ENCODE measurements around the gene ALOXE3.

The ALOXE3 gene

GRCh38 chr17:8153957-8154607, 35.8 kb upstream of the ALOXE3 start:
- DNase-seq (ENCODE audit: low read depth): peak; percentile 98
- peak overlapping the region; percentile 32 for H3K4me3 ChIP-seq (ENCODE audit: low read length)
- TF ChIP-seq, protein P1, sequence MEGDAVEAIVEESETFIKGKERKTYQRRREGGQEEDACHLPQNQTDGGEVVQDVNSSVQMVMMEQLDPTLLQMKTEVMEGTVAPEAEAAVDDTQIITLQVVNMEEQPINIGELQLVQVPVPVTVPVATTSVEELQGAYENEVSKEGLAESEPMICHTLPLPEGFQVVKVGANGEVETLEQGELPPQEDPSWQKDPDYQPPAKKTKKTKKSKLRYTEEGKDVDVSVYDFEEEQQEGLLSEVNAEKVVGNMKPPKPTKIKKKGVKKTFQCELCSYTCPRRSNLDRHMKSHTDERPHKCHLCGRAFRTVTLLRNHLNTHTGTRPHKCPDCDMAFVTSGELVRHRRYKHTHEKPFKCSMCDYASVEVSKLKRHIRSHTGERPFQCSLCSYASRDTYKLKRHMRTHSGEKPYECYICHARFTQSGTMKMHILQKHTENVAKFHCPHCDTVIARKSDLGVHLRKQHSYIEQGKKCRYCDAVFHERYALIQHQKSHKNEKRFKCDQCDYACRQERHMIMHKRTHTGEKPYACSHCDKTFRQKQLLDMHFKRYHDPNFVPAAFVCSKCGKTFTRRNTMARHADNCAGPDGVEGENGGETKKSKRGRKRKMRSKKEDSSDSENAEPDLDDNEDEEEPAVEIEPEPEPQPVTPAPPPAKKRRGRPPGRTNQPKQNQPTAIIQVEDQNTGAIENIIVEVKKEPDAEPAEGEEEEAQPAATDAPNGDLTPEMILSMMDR (conservative IDR thresholded peaks at IDR 0.05; ENCODE audit: low read depth, low read length): no peak

GRCh38 chr17:8153525-8153956, 35.2 kb upstream of the ALOXE3 start:
- DNase-seq (ENCODE audit: low read depth): peak; percentile 84
- H3K4me3 ChIP-seq (ENCODE audit: low read length): no peak overlapping the region
- TF ChIP-seq, protein P1 (conservative IDR thresholded peaks at IDR 0.05; ENCODE audit: low read depth, low read length): no peak

DNA sequence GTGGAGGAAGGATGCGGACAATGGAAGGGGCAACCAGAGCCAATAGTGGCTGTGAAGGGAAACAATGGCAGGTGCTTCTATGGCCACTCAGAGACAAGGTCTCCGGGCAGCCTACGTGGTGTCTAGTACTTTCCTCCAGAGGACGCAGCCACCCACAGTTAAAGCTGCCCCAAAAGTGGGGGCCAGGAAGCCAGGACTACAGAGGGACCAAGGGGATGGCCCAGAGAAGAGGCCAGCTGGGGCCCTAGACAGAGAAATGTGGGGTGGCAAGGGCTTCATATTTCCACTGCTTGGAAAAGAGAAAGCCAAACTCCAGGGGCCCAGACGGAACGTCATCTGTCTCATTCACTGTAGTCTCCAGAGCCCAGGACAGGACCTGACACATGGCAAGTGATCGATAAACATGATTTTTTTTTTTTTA, 34.7 kb upstream of the ALOXE3 start:
- TF ChIP-seq, protein P1 (conservative IDR thresholded peaks at IDR 0.05; ENCODE audit: low read depth, low read length): no peak
- H3K4me3 ChIP-seq (ENCODE audit: low read length): no peak overlapping the region

DNA sequence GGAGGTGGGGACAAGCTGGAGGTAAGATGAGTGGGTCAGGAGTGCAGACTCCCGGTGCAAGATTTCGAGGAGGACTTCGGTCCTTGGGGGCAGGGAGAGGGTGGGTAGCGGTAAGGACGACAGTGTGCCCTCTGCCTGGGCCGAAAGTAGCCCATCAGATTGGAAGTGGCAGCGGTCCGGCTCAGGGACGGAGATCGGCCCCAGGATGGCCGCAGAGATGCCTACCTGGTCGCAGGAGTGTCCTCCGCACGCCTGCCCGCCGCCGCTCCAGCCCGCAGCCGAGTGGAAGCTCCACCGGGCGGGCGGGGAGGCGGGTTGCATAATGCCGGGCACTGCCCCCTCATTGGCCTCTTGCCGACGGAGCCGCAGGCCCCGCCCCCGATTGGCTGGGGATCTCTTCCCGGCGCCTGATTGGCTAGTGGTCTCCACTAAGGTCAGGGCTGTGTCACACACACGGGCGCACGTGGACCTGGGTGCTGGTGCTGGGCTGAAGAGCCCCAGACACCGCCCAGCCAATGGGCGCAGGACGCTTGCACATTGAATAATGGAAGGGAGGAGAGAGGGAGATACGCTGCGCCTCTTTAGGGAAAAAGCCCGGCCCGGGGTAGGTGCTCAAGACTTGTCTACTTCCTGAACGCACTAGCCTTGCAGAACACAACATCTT, 33.9 kb upstream of the ALOXE3 start, which contains the start of gene PER1:
PER1 (minus strand) TSS at position 293 of the 664 bp plus-strand sequence. CDS start 1,698 bp downstream, outside the sequence.
- TF ChIP-seq, protein P1 (conservative IDR thresholded peaks at IDR 0.05; ENCODE audit: low read depth, low read length): no peak

More for the DNA sequence above, 34.7 kb upstream of the ALOXE3 start:
- DNase-seq (ENCODE audit: low read depth): no peak

DNA sequence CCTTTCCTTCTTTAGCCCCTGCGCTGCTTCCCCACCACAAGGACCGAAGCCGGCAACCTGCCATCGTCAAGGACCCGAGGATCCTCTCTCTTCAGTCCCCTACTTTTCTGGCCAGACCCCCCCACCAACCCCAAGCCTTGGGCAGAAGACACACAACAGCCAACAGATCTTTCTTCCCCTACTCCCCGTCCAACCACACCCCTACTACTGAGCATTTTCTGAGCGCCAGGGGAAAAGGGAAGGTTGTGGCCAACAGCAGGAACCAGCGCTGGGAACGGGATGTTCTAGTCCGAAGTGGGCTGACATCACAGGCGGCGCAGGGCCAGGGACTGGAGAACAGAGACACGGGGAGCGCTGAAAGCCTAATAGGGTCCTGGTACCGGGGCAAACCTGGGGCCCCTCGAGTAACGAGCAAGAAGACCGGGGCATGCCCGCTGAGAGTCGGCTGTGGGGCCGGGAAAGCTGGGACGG, 33.4 kb upstream of the ALOXE3 start:
- DNase-seq (ENCODE audit: low read depth): no peak
- TF ChIP-seq, protein P1 (conservative IDR thresholded peaks at IDR 0.05; ENCODE audit: low read depth, low read length): no peak

More for the DNA sequence above, 33.9 kb upstream of the ALOXE3 start, which contains the start of gene PER1:
- peak; percentile 92 for DNase-seq (ENCODE audit: low read depth)
- peak within 1 kb of the TSS; percentile 98 for H3K4me3 ChIP-seq (ENCODE audit: low read length)

DNA sequence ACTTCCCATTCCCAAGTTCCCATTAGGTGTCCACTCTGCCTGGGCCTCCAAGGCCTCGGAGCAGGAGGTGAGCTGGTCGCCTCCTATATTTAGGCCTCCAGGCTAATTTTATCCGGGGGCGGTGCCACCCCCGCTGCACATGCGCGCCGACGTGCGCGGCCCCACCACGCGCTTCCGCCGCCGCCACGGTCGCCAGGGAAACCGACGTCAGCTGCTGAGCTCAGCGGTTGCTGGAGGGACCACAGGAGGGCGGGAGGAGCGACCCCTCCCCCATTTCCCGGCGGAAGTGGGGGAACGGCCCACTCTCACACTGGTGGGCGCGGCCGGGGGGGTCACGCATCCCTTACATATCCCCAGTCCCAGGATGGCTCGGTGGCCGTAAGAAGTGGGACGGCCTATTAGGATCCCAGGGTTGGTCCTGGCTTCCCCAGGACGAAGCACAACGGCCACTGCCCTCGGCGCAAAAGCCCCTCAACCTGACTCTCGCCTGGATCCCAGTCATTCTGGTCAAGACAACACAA, 32.9 kb upstream of the ALOXE3 start:
- TF ChIP-seq, protein P1 (conservative IDR thresholded peaks at IDR 0.05; ENCODE audit: low read depth, low read length): no peak
- no peak for DNase-seq (ENCODE audit: low read depth)
- H3K4me3 ChIP-seq (ENCODE audit: low read length): peak overlapping the region; percentile 98

More for the DNA sequence above, 33.4 kb upstream of the ALOXE3 start:
- peak overlapping the region; percentile 98 for H3K4me3 ChIP-seq (ENCODE audit: low read length)

All from retinal pigment epithelial cell (primary cell).